ENCODE results near the gene NARS2.

Gene NARS2

DNA sequence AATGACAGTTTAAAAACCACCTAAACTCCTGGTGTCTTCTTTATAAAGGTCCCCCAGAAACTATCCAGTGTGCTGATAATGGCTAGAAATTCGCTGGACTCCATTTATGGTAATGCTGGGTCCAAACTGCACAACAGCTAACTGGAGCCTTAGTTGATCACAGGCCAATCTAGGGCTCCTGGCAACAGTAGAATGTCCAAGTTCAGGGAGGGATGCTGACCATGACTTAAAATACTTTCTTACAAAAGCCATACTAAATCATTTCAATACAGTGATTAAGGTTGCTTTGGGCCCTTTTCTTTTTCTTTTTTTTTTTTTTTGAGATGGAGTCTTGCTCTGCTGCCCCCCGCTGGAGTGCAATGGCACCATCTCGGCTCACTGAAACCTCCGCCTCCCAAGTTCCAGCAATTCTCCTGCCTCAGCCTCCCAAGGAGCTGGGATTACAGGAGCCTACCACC is 142.6 kb downstream of the NARS2 start:
- DNase-seq: peak; percentile 37

DNA sequence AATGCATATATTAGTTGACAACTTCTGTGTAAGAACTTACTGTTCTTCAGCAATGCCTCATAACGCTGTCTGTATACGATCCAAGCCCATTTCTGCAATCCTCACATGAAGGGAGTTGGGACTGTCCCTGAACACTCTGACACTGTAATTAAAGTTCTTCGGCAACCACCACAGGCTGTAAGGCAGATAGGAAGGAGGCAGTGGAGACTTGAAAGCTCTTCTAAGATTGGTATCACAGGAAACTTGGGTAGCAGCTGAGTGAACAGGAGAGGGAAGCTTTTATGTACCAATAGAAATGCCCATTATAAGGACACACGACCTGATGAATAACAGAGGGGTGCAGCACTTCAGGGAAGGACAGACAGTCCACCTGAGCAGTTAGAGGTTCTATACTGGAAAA is 145.0 kb downstream of the NARS2 start:
- no peak for DNase-seq

DNA sequence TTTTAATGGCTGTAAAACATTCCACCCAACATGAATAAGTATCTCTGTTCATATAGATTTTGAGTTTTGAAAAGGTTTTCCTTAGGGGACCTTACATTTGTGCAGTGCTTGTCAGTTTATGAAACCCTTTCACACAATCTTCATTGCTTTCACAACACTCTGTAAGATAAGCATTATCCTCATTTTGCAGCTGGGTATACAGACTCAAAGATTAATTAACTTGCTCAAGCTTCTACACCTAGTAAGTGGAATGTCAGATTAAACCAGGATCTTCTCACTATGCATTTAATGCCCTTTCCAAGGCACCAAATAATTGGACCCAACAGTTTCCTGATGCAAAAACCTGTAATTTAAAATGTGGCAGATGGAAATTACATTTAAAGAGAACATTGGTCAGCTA is 145.5 kb downstream of the NARS2 start:
- no peak for DNase-seq

DNA sequence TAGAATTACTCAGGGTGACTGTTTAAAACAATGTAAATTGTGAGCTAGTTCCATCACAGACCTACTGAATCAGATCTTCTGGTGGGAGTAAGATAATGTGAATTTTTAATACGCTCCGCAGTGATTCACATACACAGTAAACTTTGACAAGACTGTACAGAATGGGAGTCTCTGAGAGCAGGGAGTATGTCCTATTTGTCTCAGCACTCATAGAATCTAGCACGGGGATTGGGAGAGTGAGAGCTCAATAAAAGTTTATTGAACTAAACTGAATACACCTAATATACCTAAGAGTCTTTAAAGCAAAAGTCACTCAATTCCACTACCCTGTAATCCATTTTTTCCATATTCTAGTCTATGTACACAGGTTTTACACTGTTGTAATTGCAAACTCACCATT is 145.9 kb downstream of the NARS2 start:
- DNase-seq: no peak

GRCh38 chr11:78428266-78428636 is 146.4 kb downstream of the NARS2 start:
- no peak for DNase-seq

GRCh38 chr11:78427615-78428265 is 146.9 kb downstream of the NARS2 start:
- DNase-seq: no peak

DNA sequence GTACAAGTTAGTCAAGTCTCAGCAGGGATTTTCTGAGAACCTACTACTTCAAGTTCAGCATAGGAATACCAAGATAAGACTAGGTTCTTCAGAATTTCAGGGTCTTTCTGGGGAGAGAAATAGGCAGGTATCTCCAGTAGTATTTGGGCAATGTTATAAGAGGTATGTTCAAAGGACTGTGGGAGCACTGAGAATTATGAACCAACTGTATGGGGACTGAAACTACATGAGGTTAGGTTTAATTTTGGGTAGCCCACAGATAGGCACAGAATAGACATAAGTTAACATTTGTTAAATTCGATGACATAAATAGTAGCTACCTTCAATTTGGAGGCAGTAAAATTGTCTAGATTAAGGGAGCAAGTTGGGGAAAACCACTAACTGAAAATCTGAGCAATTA is 147.8 kb downstream of the NARS2 start:
- no peak for DNase-seq

- DNase-seq: no peak
These were observed 149.1 kb downstream of the NARS2 start for GRCh38 chr11:78425399-78426070.

DNA sequence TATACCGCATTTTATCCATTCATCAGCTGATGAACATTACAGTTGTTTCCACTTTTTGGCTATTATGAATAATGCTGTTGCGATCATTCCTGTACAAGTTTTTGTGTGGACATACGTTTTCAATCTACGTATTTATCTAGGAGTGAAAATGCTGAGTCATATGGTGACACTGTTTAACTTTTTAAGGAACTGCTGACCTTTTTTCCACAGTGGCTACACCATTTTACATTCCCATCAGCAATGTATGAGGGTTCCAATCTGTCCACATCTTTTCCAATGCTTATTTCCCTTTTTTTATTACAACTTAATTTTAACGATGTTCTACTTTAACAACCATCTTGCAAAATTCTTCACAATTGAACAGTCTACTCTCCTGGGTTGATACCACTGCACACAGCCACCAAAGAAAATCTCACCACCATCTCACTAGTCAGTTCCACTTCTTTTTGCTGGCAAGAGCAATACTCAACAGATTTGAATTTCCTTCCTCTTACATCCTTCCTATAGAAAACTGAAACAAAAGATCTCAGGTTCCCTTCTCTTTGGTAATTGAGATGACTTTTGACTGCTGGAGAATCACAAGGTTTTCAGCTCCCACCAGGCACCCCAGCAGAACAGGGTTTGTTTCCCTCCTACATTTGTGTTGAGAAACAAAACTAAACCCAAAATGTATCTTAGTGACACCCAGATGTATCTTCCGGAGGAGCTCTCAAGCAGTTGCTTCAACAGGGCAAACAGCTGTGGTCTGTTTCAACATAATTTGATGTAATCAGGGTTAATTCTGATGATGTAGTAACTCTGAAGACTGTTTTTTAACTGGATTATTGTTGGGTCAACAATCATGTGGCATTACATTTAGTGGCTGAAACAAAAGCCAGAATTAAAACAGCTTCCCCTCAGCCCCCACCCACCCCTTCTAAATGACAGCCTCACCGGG is 150.1 kb downstream of the NARS2 start:
- DNase-seq: peak; percentile 40

DNA sequence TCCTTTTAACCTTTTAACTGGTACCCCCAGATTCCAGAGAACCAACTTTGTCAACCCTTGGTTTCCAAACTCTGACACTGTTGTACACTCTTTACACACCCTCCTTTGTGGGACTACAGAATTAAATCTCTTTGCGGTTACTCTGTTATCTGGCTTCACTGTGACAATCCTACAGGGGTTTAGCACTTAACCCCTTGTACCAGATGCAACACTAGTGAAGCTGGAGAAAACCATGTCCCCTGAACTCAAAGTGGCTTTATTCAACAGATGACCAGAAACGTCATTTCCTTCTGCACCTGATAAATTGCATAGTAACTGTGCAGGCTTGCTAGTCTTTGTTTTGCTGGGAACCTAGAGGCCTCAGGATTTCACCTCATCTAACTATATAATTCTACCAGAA is 151.4 kb downstream of the NARS2 start:
- DNase-seq: no peak

- peak; percentile 53 for DNase-seq
These were observed 153.9 kb downstream of the NARS2 start for GRCh38 chr11:78420796-78421209.

GRCh38 chr11:78420255-78420764 is 154.4 kb downstream of the NARS2 start:
- DNase-seq: peak; percentile 91

DNA sequence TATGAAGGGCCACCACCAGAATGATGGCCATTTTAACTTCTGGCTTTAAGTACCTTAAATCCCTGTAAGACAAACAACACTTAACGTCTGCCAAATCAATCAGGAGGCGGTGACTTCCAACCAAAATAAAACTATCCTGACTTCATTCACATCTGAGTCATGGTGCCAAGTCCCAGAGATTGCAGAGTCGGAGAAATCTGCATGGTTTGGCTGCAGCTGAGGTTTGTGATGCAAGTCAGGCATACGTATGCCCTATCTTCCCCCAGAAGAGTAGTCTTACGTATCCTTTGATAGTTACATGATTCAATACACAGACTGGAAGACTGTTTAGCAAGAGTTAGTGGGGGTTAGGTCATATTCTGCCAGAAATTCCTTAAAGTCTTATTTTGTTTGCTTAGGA is 155.3 kb downstream of the NARS2 start:
- DNase-seq: peak; percentile 90

DNA sequence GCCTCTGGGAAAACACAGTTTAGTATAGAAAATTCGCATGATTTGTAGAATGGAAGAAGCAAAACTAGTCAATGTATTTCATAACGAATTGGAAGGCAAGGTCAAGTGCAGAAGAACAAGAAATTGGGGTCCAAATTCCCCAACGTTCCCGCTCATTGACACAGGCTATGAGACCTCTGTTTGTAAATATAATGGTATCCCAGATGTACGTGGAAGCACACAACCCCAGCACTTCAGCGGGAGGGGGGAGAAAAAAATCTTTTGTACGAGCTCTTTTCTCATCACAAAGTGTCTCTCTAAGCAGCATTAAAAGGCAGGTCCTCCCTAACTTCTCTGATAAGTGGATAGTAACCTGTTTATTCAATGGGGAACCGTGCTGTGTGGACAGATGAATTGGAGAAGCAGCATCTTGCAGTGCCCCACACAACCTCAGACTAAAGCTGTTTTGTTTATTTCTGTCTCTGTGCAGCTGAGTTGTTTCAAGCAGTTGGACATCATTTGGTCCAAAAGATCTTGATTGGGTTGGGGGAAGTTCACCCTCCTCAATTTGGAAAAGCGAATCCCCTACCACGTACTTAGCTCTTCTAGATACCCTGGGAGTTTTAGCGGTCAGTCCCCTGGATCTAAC is 156.0 kb downstream of the NARS2 start:
- DNase-seq: no peak

DNA sequence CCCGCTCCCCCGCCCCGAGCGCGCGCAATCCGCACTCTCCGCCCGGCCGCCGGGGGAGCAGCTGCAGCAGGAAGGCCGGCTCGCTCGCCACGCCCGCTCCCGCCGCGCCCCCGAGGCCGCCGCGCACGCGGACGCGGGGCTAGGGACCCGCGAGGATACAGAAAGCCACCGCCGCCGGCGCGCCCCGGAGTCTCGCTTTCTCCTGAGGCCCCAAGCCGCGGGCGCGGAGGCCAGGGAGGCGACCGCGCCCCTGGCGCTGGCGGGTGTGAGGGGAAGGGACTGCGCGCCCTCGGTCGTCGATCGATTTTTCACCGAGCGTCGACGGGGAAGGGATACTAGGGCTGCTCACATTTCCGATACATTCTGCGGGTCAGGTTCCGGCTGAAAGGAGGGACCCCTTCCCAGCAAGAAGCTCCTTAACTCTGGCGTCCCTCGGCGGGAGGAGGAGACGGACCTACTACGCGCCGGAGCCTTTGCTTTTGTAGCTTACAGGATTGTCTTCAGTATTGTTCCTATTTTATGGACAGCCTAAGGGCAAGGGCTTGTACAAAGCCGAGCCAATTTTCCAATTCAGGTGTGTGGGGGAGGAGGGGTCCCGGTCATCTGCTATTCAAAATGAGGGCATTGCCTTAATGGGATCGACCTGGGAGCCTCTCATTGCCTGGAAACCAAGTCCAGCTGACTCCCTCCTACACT is 156.6 kb downstream of the NARS2 start:
- DNase-seq: peak; percentile 86

DNA sequence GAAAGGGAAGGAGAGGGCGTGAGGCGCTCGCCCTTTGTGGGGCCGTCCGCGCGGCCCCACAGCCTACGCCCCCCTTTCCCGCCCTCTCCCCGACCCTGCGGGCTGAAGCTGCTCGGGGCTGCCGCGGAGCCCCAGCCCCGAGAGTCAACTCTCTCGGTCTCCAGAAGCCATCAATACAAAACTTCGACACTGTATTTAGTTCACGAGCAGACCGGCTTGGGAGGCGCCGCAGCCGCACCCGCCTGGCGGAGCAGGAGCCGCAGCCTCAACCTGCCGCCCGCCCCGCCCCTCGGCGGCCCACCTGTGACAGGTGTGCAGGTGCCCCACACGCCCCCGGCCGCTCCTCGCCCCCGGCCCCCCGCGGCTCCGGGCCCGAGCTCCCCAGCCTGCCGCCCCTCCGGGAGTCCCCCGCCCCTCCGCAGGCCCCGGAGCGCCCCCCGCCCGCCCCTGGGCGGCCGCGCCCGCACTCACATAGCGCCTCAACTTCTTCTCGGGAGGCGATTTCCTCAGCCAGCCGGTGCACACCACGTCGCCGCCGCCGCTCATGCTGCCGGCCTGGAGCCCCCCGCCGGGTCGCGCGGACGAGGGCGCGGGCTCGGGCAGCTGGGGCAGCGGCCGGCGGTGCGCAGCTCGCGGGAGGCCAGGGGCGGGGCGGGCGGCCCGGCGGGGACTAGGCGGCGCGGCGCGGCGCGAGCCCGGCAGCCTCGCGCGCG is 157.3 kb downstream of the NARS2 start, which contains the start of gene GAB2:
Gene GAB2 (minus strand): TSS at position 646 of the 713 bp plus-strand sequence. CDS start 100 bp downstream, at position 546.
- DNase-seq: no peak

GRCh38 chr11:78416285-78417174 is 158.1 kb downstream of the NARS2 start:
- DNase-seq: peak; percentile 85

- no peak for DNase-seq
These were observed 159.3 kb downstream of the NARS2 start for GRCh38 chr11:78415338-78415737.

DNA sequence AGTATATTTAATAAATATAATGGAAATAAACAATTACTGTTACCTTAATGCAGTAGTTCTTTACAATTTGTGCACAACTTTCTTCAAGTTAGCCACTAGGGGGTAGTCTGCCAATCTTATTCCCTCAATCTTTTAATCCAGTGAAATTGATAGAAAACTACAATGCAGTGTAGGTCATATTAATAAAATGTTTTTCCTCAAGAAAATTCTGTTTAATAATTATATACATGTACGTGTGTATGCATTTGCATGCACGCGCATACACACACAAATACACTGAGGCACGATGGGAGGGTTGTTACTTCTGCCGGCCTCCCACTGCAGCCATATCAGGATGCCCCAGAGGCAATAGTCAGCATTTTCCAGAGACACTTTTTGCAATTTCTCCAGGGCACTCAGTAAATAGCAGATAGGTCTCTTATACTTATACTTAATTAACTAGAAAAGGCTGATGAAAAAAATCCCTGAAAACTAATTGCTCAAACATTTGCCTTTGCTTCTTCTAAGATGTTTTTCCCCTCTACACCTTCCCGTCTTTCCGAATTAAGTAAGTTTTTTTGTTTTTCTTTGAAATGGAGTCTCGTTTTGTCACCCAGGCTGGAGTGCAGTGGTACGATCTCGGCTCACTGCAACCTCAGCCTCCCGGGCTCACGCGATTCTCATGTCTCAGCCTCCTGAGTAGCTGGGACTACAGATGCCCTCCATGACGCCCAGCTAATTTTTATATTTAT is 160.2 kb downstream of the NARS2 start:
- DNase-seq: no peak
